Neural cell (in vitro differentiated cells): Measurements from ENCODE around the gene SYT13. TPM values are rescaled to one million over a fixed set of nuclear protein-coding genes. Genes with fewer than 3 reads are reported as not detected.
A peak's percentile ranks its signal among the peaks of the same experiment; 100 is the strongest.

ENCODE experiments used
- H2AFZ ChIP-seq: fragments of 200-600, 300-800 bp; sonication (generic), shearing (Covaris generic); 2 replicates; pipeline ENCODE4 v1.6.0; 2014; ENCODE audit warnings: low read depth, mild to moderate bottlenecking, antibody characterized with exemption, low read length, moderate library complexity
- H3F3A ChIP-seq: fragments of 200-600 bp; shearing (Covaris generic); 2 replicates; pipeline ENCODE4 v1.6.1; 2016; ENCODE audit warnings: mild to moderate bottlenecking, moderate library complexity, mixed read lengths, antibody characterized with exemption, low read length; ENCODE audit not compliant: insufficient read depth, poor library complexity, severe bottlenecking
- H3K27ac ChIP-seq: fragments of 200-600, 300-800 bp; sonication (generic), shearing (Covaris generic); 2 replicates; pipeline ENCODE4 v1.5.1; 2014; ENCODE audit warnings: mild to moderate bottlenecking, low read length, moderate library complexity
- H3K27me3 ChIP-seq: fragments of 300-800, 200-600 bp; sonication (generic), shearing (Covaris generic); 2 replicates; pipeline ENCODE4 v1.6.0; 2014; ENCODE audit warnings: mild to moderate bottlenecking, low read depth, low read length, moderate library complexity; ENCODE audit not compliant: insufficient read depth
- H3K36me3 ChIP-seq: fragments of 300-800, 200-600 bp; sonication (generic), shearing (Covaris generic); 2 replicates; pipeline ENCODE4 v1.5.1; 2014; ENCODE audit warnings: mild to moderate bottlenecking, antibody characterized with exemption, low read length, moderate library complexity; ENCODE audit not compliant: insufficient read depth
- H3K4me2 ChIP-seq: fragments of 300-800, 200-600 bp; sonication (generic), shearing (Covaris generic); 2 replicates; pipeline ENCODE4 v1.6.0; 2014; ENCODE audit warnings: mild to moderate bottlenecking, low read length
- H3K4me3 ChIP-seq: fragments of 300-800, 200-600 bp; sonication (generic), shearing (Covaris generic); 2 replicates; pipeline ENCODE4 v1.5.1; 2014; ENCODE audit warnings: mild to moderate bottlenecking, low read length, moderate library complexity
- H3K79me2 ChIP-seq: fragments of 200-600 bp; shearing (Covaris generic); replicated peaks from 2 replicates; pipeline ENCODE4 v1.6.0; 2014; ENCODE audit warnings: mild to moderate bottlenecking, low read length, moderate library complexity; ENCODE audit not compliant: insufficient read depth
- H3K9ac ChIP-seq: fragments of 300-800, 200-600 bp; sonication (generic), shearing (Covaris generic); 2 replicates; pipeline ENCODE4 v1.6.1; 2016; ENCODE audit warnings: mild to moderate bottlenecking, low read length, mixed read lengths
- H3K9me2 ChIP-seq: fragments of 200-600 bp; shearing (Covaris generic); 2 replicates; pipeline ENCODE4 v1.6.1; 2016; ENCODE audit warnings: mild to moderate bottlenecking, low read length, mixed read lengths; ENCODE audit not compliant: insufficient read depth
- H3K9me3 ChIP-seq: fragments of 200-600, 300-800 bp; sonication (generic), shearing (Covaris generic); 2 replicates; pipeline ENCODE4 v1.6.1; 2016; ENCODE audit warnings: mild to moderate bottlenecking, mixed run types, low read length, moderate library complexity, mixed read lengths
- H4K20me1 ChIP-seq: fragments of 200-600 bp; shearing (Covaris generic); 2 replicates; pipeline ENCODE4 v1.6.1; 2016; ENCODE audit warnings: mild to moderate bottlenecking, mixed run types; ENCODE audit not compliant: insufficient read depth
- CTCF ChIP-seq: fragments of 450-650 bp; IDR thresholded peaks from 2 replicates; pipeline ENCODE4 v1.5.1; 2014; ENCODE audit warnings: antibody characterized with exemption, mild to moderate bottlenecking, moderate library complexity; ENCODE audit not compliant: poor library complexity, severe bottlenecking
- EP300 ChIP-seq: fragments of 450-650 bp; conservative IDR thresholded peaks from 2 replicates; pipeline ENCODE4 v1.6.1; 2014; ENCODE audit warnings: antibody characterized with exemption, mild to moderate bottlenecking, moderate library complexity; ENCODE audit not compliant: poor library complexity, severe bottlenecking
- EZH2 ChIP-seq: fragments of 200-600, 300-800 bp; shearing (Covaris generic), sonication (generic); IDR thresholded peaks from 2 replicates; pipeline ENCODE4 v1.6.1; 2014; ENCODE audit warnings: antibody characterized with exemption, low read length, borderline replicate concordance, mild to moderate bottlenecking; ENCODE audit not compliant: insufficient read depth, poor library complexity, severe bottlenecking
- MXI1 ChIP-seq: fragments of 450-650 bp; conservative IDR thresholded peaks from 2 replicates; pipeline ENCODE4 v1.6.1; 2014; ENCODE audit warnings: antibody characterized with exemption, mild to moderate bottlenecking; ENCODE audit not compliant: poor library complexity, severe bottlenecking
- POLR2AphosphoS5 ChIP-seq: IDR thresholded peaks from 2 replicates; pipeline ENCODE4 v1.6.1; 2012
- RAD21 ChIP-seq: fragments of 450-650 bp; conservative IDR thresholded peaks from 2 replicates; pipeline ENCODE4 v1.6.1; 2014; ENCODE audit warnings: antibody characterized with exemption, mild to moderate bottlenecking, moderate library complexity
- REST ChIP-seq: IDR thresholded peaks from 2 replicates; pipeline ENCODE4 v1.6.1; 2012; ENCODE audit warnings: borderline replicate concordance
- SMC3 ChIP-seq: fragments of 450-650 bp; conservative IDR thresholded peaks from 2 replicates; pipeline ENCODE4 v1.6.1; 2014; ENCODE audit warnings: antibody characterized with exemption, mild to moderate bottlenecking, moderate library complexity; ENCODE audit not compliant: poor library complexity
- TAF1 ChIP-seq: IDR thresholded peaks from 2 replicates; pipeline ENCODE4 v1.6.1; 2012; ENCODE audit warnings: low read depth
- polyA plus RNA-seq: library from polyadenylated mRNA; depleted of rRNA; stranded (reverse); fragments of >200 nt; gene quantifications from 2 replicates; pipeline ENCODE4 v1.2.3, GENCODE V29; 2014

The SYT13 gene
- polyA plus RNA-seq, 1 donor from 2014 or later = 60.8 TPM

GRCh38 chr11:45212566-45213315, 73.4 kb downstream of the SYT13 start:
- TF ChIP-seq EP300 = no peak
- TF ChIP-seq CTCF = peak; percentile 12
- H3K27ac ChIP-seq = no peak overlapping the region

GRCh38 chr11:45211732-45212131, 74.4 kb downstream of the SYT13 start:
- TF ChIP-seq RAD21 (peak; percentile 51), EP300 (no peak), POLR2AphosphoS5 (no peak), TAF1 (no peak), SMC3 (peak; percentile 63), CTCF (peak; percentile 55), EZH2 (no peak)
- no peaks in the 10 kb centered on the region for H3K36me3 ChIP-seq
- no peak overlapping the region for H3K4me2 ChIP-seq
- no peak overlapping the region for H2AFZ ChIP-seq
- no peaks in the 10 kb centered on the region for H3K79me2 ChIP-seq
- no peaks in the 10 kb centered on the region for H3K9me2 ChIP-seq
- no peaks in the 10 kb centered on the region for H3K27me3 ChIP-seq
- no peaks in the 10 kb centered on the region for H4K20me1 ChIP-seq
- no peak overlapping the region for H3K9ac ChIP-seq
- H3K9me3 ChIP-seq = no peaks in the 10 kb centered on the region
- no peaks in the 10 kb centered on the region for H3F3A ChIP-seq
- H3K27ac ChIP-seq = no peak overlapping the region
- no peak overlapping the region for H3K4me3 ChIP-seq

More at GRCh38 chr11:45212566-45213315, 73.4 kb downstream of the SYT13 start:
- Histone ChIP-seq H3K9me2 (no peaks in the 10 kb centered on the region), H3K4me3 (no peak overlapping the region), H3F3A (no peaks in the 10 kb centered on the region), H3K4me2 (no peak overlapping the region), H3K27me3 (no peaks in the 10 kb centered on the region), H3K9me3 (no peaks in the 10 kb centered on the region), H3K79me2 (no peaks in the 10 kb centered on the region), H2AFZ (no peak overlapping the region), H3K36me3 (no peaks in the 10 kb centered on the region), H4K20me1 (no peaks in the 10 kb centered on the region), H3K9ac (no peak overlapping the region)

- H3K9ac ChIP-seq = no peak overlapping the region
- no peaks in the 10 kb centered on the region for H3F3A ChIP-seq
- no peak overlapping the region for H3K4me2 ChIP-seq
- H2AFZ ChIP-seq = no peak overlapping the region
- H3K36me3 ChIP-seq = no peaks in the 10 kb centered on the region
- no peaks in the 10 kb centered on the region for H3K9me2 ChIP-seq
- H4K20me1 ChIP-seq = no peaks in the 10 kb centered on the region
- no peak overlapping the region for H3K27ac ChIP-seq
- TF ChIP-seq CTCF (no peak), EZH2 (no peak), SMC3 (no peak), RAD21 (no peak), TAF1 (no peak), POLR2AphosphoS5 (no peak), REST (no peak), EP300 (no peak), MXI1 (no peak)
- no peaks in the 10 kb centered on the region for H3K9me3 ChIP-seq
- H3K4me3 ChIP-seq = no peak overlapping the region
- H3K79me2 ChIP-seq = no peaks in the 10 kb centered on the region
- H3K27me3 ChIP-seq = no peaks in the 10 kb centered on the region
These were observed 75.3 kb downstream of the SYT13 start for GRCh38 chr11:45210846-45211245.
